HG02571 (cell line): ENCODE measurements around the gene KCNN1.
"Not testable (repeated sequence)": the region's sequence is repeated elsewhere in the genome, so short reads cannot be mapped to it uniquely, and the experiment has no call there.

Experiments used
- ATAC-seq: cut with Tn5 transposase; IDR thresholded peaks from one replicate; pipeline ENCODE4 v1.9.1; 2021; ENCODE audit warnings: mild to moderate bottlenecking, moderate library complexity; ENCODE audit not compliant: unreplicated experiment

KCNN1 gene

GRCh38 chr19:18020212-18021085, 53.5 kb downstream of the KCNN1 start:
- ATAC-seq: no peak

DNA sequence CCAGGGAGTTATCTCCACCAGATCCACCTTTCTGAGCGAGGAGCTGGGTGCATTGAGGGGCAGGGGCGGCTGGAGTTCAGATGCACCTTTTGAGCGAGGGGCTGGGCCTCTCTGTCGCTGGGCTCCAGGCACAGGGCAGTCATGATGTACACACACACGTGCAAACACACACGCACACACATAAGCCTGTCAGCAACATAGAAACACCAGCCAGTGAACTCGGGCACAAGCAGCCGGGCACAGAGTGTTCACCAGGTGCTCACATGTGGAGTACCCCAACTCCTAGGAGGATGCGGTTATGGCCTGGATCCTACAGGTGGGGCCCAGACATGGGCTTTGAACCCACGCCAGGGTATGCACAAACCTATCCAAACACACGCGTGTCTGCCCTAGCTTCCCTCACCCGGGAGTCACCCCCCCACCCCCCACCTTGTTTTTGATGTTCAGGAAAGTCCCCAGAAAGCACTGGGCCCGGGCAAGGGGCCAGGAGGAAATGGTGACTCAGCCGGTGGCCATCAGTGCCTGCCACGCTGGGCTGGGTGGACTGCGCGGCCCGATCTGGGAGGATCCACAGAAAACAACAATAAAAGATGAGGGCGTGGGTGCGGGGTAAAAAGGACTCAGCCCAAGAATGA, 54.3 kb downstream of the KCNN1 start:
- no peak for ATAC-seq

- no peak for ATAC-seq
Measured at GRCh38 chr19:18023622-18024251, 56.8 kb downstream of the KCNN1 start.

DNA sequence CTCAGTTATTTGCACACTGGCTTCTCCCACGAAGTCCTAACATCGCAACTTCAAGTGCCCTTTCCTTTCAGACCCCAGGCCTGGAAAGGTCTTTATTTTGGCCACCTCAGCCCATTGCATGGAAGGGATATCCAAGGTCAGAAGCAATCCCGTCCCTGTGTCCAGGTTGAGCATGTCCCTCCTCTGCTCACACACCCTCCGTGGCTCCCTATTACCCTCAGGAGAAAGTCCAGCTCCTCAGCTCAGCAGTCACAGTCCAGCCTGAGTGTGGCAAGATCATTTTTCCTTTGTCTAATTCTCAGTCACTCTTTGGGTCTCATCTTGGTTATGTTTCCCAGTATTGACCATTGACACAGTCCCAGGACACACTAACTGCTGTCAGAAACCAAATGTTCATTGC, 60.2 kb downstream of the KCNN1 start:
- no peak for ATAC-seq

DNA sequence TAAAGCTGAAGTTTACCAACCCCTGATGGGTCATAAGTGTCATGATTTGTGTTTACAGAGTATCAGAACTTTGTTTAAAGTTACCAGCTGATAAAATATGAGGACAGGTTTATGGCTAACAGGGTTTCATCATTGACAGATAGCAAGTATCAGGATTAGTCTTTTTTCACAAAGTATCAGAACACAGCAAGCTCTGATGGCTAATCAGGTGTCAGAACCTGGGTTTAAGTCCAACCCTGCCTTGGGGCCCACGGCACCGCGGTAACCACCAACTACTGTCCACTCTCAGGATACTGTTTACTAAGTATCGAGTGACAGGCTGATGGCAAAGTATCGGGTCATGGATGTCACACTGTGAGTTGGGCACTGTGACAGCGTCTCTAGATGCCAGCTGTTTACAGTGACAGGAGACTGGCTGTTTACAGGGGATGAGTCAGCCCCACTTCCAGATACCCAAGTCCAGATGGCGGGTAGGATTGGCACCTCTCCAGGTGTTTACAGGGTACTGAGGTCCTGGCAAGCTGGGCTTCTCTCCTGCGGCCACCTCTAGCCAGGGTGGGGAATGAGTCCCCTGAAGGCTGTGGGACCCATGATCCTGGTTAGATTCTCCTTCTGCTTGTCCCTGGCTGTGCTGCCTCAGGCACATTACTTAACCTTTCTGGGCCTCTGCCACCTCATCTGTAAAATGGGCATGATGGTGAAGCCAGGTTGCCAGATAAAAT, 62.9 kb downstream of the KCNN1 start:
- ATAC-seq: no peak

DNA sequence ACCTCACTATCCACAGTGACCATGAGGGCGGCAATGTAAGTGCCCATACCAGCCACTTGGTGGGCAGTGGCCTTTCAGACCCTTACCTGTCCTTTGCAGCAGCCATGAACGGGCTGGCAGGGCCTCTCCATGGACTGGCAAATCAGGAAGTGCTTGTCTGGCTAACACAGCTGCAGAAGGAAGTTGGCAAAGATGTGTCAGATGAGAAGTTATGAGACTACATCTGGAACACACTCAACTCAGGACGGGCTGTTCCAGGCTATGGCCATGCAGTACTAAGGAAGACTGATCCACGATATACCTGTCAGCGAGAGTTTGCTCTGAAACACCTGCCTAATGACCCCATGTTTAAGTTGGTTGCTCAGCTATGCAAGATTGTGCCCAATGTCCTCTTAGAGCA, 64.5 kb downstream of the KCNN1 start:
- not testable (repeated sequence) for ATAC-seq

DNA sequence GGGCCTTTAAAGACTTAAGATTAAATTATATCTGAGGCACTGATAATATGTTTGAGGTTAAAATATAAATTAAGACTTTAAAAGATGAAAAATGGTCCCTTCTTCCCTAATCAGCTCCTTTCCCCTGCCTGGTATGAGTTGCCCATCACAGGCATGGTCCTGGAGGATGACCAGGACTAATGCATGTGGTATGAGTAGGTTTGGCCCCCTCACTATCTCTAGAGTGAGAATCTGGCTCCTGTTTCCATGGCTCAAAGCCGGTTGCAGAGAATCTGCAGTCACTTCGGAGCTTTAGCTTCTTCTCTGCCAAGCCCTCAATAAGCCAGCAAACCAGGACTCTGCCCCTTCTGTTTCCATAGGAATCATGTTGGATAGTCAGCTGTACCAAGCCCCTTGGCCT, 65.2 kb downstream of the KCNN1 start:
- ATAC-seq: not testable (repeated sequence)

DNA sequence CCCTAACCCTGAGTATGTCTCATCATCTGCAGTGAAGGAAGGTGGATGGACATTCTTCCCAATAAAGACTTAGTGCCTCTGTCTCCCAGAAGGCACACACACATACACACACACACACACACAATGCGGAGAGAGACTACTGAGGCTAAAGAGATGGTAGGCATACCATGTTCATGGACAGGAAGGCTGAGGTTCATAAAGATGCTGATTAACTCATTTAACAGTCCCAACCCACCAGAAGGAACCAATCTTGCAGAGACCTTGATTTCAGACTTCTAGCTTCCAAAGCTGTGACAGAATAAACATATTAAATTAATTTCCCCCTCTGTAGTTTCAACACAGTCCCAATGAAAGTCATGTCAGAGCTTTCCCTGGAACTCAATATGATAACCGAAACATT, 74.1 kb downstream of the KCNN1 start:
- ATAC-seq: no peak

GRCh38 chr19:18043676-18044075, 76.8 kb downstream of the KCNN1 start:
- ATAC-seq: no peak

DNA sequence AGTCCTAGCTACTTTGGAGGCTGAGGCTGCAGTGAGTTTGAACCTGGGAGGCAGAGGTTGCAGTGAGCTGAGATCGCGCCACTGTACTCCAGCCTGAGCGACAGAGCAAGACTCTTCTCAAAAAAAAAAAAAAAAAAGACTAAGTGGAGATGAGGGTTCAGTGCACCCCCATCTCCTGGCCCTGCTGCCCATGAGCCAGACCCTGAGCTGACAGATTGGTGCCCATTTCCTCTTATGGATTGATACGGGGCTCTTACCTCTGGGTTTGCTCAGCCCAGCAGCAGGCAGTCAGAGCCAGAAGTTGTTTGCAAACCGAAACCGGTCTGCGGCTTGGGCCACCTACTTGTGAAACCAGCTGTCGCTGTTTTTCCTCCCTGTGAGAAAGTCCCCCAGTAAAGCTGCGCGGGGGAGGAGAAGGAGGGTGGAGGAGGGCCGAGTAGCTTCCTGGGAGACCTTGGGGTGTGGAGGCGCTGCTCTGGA, 78.0 kb downstream of the KCNN1 start:
- peak; percentile 80 for ATAC-seq

- no peak for ATAC-seq
Measured at GRCh38 chr19:18045307-18046050, 78.6 kb downstream of the KCNN1 start.

DNA sequence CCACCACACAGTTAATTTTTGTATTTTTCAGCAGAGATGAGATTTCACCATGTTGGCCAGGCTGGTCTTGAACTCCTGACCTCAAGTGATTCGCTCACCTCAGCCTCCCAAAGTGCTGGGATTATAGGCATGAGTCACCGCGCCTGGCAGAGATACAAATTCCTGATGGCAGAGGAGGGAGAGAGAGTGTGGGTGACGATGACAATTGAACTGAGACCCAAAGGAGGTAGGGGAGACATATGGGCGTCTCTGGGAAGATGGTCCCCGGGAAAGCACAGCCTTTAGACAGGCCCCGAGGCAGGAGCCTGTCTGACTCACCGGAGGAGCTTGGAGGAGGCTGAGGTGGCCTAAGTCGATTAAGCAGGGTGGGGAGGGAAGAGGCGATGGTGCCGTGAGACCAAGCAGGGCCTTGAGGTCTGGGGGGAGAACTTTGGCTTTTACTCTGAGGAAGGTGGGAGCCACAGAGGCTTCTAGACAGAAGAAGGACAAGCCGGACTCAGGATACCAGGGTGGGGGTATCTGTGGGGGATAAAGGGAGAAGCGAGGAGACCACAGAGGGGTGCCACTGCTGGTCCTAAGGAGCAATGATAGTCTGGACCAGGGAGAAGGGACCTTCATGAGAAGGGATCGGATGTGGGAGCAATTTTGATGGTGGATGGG, 79.3 kb downstream of the KCNN1 start:
- ATAC-seq: no peak

GRCh38 chr19:18049385-18049784, 82.5 kb downstream of the KCNN1 start:
- no peak for ATAC-seq
